Activated gamma-delta T cell treated with anti-CD3 and anti-CD28 coated beads, Interleukin-2, amount 50 U/mL, for 16 hours (primary cell): ENCODE measurements around the gene SMIM41.
A peak's percentile ranks its signal among the peaks of the same experiment; 100 is the strongest.

Source experiments
- DNase-seq: peaks from one replicate; pipeline ENCODE4 v3.0.0-alpha.2; 2020; ENCODE audit warnings: low read depth

The SMIM41 gene

DNA sequence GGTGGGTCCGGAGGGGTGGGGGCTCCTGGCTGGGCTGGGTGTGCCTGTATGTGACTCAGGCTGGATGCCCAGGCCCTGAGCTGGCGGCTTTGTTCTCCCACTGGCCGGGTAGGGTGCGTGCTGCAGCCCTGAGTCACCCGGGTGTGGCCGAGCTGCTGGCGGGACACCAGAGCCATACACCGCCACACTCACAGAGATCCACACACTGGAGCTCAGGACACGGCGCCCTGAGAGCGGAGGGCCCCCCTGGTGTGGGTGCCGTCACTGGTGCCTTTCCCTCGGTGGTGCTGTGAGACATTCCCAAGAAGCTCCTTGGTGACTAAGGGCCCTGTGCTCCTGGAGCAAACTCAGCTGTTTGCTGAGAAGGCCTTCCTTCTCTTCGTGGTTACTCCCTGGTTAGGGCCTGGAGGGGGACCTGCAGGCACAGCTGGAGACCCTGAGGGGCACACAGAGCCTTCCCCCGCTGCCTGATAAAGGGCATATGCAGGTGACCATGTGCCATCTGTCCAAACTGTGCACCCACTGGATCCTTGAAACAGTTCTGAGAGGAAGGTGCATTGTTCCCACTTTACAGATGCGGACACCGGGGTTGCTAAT, 68.0 kb downstream of the SMIM41 start:
- no peak for DNase-seq

DNA sequence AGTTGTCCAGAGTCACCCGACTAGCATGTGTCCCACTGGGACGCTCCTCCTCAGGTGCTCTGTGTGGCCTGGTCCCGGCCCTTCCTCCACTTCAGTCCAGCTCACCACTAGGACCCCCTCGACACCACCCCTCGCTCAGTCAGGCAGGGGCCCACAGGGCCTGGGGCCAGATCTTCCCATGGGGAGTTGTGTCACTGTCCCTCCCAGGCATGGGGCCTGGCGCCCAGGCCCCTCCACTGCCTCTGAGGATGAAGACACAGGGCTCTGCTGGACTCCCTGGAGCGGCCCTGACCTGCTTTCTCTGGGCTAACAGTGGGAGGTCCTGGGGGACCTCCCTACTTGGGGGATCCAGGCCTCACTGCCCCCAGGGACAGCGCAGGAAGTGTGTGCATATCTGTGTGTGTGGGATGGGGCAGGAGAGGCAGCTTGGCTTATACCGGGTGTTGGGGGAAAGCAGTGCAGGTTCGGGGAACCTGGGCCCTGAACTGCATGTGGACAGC, 68.5 kb downstream of the SMIM41 start:
- no peak for DNase-seq

DNA sequence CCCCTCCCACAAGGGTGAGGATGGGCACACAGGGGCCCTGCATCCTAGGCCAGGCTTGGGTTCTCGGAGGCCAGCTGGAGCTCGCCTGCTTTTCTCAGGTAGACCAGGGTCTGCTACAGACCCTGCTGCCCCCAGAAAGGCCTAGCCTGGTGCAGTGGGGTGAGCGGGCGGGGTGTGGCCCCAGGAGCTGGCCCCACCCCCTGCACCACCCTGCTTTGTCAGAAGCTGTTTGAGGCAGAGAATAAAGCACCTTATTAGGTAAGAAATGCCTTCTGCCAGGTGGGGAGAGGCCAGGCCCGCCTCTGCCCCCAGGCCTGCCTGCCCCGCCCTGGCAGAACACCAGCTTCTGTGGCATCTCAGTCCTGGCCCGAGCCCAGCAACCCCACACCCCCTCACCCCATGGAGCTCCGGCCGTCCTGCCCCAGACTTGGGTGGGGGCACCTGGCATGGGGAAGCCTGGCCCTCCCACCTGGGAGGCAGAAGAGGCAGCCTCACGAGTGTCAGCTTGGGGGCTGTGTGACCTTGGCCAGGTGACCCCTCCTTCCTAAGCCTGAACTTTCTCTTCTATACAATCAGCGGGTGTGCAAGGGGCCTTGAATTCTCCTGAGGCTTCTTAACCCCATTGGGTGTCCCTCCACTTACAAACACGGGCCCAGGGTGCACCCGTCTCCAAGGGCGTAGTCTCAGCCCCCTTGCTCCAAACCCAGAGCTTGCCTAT, 69.1 kb downstream of the SMIM41 start:
- no peak for DNase-seq

DNA sequence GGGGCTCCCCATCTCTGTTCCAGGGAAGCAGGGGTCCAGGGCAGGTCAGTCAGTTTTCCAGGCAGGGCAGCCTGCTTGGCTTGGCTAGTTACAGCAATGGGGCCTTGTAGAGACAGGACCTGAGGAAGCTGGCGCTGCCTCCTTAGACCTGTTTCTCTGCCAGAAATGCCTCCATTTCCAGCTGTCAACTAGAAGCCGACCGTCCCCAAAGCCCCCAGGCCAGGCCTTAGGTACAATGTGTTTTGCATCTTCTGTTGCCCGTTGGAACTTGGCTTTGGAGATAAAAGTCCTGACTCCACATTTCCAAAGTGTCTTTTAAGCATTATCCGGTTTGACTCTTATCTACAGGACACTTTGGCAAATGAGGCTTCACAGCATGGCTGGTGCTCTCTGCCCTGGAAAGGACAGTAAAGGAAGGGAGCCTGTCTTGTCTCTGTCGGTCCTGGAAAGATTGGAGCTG, 69.7 kb downstream of the SMIM41 start:
- DNase-seq: no peak

DNA sequence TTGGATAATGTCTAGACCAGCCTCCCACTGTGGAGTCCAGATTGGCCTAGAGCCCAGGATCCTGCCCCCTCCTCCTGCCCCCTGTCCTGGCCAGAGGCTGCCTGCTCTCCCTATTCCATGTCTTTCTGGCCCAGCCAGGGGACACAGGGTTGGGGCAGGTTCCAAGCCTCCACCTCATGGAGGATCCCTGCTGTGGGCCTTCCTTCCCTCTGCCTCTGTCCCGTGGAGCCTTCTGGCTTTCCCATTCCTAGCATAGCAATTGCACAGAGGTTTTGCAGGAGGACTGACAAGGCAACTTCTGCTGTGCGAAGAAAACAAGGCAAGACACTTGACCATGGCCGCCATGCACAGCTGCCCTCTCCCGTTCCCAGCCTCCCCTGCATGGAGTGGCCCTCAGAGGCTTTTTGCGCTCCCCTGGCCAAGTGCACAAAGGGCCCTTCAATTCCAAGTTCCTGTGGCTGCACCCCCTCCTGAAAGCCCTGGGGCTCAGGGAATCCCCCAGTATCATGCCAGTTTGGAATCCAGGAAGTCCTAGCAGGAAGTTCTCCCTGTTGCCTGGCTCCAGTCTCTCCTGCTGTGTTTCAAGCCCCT, 70.2 kb downstream of the SMIM41 start:
- DNase-seq: no peak

DNA sequence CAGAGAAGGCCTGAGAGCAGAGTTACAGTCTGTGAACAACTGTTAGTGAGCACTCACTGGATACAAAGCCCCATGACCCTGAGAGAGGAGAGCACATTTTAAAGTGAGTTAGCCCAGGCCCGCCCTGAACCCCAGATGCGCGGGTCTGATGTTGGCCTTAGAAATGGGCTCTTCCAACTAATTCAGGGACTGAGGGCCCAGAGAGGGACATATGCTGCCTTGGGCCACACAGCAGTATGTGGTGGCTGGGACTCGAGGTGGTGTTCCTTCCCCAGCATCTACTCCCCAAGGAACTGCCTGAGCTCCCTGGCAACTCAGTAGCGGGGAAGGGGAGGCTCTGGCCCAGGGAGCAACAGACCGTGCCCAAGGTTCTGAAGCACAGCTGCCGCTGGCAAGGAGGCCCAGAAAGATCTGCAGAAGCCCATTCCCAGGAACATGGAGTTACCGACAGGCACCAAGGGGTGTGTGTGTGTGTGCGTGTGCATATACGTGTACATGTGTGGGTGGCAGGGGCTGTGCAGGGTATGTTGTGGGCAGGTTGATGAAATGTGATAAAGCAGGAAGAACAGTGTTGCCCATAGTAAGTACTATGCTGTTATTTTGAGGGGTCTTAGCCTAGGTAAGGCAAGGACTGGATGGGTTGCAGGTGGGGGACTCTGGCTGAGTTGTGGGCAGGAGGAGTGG, 71.8 kb downstream of the SMIM41 start:
- DNase-seq: no peak

DNA sequence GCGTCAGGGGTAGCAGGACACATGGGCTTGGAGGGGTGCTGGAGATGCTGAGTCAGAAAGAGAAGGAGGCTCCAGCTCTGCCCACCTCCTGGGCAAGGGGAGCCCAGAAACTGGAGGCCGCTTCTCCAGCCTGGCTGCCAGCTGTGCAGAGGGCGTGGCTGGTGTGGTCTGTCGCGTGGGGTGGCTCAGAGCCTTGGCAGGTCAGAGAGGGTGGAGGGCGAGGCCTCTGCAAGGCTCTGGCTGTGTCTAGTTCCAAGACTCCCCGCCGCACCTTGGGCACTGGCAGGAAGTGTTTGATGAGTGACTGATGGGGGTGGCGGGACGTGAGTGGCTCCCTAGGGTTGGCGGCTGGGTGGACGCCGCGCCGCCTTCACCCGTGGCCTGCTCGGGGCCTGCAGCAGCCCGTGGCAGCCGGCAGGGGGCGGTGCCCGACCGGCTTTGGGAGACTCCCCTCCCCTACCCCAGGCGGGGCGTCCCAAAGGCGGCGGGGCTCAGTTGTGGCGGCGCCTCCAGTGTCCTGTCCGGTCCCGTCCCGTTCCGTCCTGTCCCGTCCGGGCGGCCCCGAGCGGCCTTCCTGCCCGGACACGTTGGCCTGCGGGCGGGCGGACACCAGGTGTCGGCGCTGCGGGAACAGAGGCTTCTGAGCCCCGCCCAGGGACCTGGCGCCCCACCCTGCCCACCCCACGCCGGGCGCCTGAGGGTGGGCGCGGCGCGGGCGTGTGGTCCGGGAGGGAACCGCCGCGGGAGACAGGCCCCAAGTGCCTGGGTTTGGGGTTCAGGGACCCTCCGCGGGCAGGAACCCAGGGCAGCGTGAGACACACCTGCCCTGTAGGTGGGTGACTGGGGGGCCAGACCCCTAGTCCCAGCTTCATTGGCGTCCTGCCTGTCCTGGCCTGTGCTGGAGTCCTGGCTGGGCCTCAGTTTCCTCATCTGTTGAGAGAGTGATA, 72.6 kb downstream of the SMIM41 start:
- peak; percentile 32 for DNase-seq

DNA sequence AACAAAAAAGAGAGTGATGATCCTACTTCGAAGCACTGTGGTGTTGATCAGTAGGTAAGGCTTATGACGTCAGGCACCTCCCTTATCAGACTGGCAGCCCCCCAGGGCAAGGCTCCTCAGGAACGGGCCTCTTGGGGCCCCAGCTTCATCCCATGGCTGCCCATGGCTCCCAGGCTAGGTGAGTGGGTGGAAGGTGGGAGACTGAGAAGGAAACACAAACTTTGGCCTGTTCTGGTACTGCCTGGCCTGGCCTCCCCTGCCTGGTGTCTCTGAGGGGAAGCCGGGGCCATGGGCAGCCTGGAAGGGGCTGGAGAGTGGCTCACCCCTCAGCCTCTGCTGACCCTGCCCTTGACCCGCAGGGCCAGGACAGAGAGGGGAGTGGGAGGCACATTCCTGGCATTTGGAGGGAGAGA, 73.4 kb downstream of the SMIM41 start:
- no peak for DNase-seq

DNA sequence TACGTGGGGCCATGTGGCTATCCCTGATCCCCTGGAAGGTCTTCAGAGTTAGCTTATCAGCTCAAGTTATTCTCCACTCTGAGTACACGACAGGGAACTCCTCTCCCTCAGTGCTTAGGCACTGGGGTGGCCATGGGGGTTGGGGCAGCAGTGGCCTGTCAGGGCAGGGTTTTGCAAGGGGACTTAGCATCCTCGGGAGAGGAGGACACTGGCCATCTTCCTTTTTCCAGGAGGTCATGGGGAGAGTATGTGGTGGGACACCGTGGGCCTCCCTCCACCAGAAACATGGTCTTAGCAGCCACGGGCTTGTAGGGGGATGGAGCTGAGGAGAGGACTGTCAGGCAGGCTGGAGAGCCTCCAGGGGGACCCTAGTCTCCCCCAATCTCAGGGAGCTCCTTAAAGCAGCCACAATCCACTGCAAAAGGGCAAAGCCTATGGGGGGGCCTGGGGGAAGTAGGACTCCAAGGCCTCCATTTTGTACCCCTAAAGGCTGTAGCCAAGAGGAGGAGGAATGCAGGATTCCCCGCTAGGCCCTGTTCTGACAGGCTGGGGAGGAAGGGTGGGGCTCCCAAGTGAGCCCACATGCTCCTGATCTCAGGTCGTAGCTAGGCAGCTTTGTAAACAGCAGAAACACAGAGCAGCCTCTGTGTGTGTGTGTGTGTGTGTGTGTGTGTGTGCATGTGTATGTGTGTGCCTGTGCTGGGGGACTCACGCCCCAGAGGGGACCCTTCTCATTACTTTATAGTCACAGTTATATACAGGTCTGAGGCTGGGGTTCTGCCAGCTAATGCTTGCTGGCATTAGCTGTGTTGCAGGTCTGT, 75.8 kb downstream of the SMIM41 start:
- DNase-seq: no peak

DNA sequence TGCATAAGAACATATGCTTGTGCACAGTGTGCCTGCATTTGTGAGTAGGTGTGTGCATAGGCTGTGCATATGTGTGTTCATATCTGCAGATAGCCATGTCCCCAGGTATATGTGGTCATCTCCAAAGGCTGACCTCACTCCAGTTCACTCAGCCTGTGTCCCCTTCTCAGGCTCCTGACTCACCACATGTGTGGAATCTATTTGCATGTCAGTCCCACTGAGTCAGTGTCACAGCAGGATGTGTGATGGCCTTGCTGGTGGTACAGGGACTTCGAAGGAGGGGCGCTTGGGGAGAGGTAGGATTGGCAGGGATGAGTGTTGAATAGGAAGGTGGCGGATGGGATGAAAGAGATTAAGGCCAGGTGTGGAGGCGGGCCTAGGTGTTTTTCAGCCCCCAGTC, 76.8 kb downstream of the SMIM41 start:
- no peak for DNase-seq

DNA sequence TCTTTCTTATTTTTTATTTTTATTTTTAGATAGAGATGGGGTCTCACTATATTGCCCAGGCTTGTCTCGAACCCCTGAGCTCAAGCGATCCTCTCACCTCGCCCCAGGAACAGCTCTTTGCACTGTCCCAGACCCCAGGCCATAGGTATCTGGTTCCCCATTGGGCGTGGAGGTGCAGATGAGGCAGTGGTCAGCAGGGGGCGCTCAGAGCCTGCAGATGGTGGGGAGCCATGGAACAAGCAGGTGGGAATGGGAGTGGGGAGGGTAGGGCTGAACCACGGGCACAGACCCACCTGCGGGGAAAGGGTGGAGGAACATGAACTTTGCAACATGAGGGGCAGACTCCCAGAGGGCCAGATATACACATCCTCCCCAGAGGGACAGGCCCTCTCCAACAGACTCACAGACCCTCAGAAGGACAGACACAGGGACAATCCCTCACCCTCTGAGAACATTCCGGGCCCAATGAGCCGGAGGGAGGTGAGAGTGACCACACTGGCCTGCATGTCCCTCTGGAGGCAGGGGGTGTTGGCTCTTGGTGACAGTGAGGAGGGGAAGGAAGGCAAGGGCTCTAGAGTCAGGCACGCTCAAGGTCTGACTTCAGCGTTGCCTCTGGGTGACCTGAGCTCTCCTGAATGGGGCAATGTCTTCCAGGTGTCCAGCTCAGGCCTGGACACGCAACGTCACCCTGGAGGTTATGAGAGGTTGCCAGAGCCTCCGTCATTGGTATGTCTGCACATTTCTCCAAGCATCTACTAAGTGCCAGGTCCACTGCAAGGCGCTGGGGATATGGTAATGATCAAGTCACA, 77.5 kb downstream of the SMIM41 start:
- DNase-seq: peak; percentile 52

DNA sequence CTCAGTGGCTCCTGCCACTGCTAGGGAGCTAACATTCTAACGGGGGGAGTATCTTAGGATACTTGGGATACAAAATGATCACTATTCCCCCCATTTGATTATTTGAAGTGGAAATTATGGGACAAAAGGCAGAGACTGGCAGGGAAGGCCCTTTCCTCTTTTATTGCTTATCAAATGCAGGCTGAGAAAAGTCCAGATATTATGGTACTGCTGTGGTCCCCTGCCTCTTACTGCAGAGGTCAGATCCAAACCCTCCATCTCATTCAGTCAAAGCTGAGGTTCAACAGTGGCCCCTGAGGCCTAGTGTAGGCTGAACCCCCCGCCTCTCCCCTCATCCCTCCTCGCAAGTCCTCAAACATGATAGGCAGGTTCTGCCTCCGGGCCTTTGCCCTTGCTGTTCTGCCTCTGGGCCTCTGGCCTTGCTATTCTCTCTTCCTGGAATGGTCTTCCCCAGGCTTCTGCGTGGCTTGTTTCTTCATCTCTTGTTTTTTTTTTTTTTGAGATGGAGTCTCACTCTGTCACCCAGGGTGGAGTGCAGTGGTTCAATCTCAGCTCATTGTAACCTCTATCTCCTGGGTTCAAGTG, 78.2 kb downstream of the SMIM41 start:
- DNase-seq: no peak
